K562 (cell line): Measurements from ENCODE around the gene CADM2. TPM values are rescaled to one million over a fixed set of nuclear protein-coding genes. Genes with fewer than 3 reads are reported as not detected.

Experiments used
- ATAC-seq: fragments of 200-7000 bp; cut with Tn5 transposase; 3 replicates; pipeline ENCODE4 v1.9.1; 2020; ENCODE audit warnings: moderate library complexity
- BruUV-seq: library from RNA; stranded (reverse); fragments of 400-500 nt; replicated peaks from 2 replicates; lab custom pipeline; 2021; lab: Mats Ljungman, UMichigan
- CTCF ChIA-PET: fragments of 300-600 bp; formaldehyde crosslinking; extraction: SDS; loops from one replicate; lab custom pipeline; 2021; ENCODE audit warnings: low intra/inter-chr PET ratio; lab: Yijun Ruan, JAX
- POLR2A ChIA-PET: fragments of 300-600, 350-650 bp; sonication (Branson Sonifier 250); formaldehyde crosslinking; extraction: SDS; loops from one replicate; lab custom pipeline; 2021; ENCODE audit warnings: antibody characterized with exemption, inconsistent platforms; lab: Yijun Ruan, JAX
- DNase-seq, 4 experiments: peaks; one replicate each; pipeline versions ENCODE4 v3.0.0 to v3.0.0-alpha.2; 2011 to 2018; ENCODE audit warnings: low spot score in 3 of 4, mixed read lengths in 3 of 4; ENCODE audit errors: extremely low read depth in 1 of 4
- FAIRE-seq: peaks from 2 replicates; lab custom pipeline; 2011; peaks lifted over from hg19 to GRCh38; lab: Jason Lieb, UNC
- H2AFZ ChIP-seq: 2 replicates; pipeline ENCODE4 v1.6.0; 2011; ENCODE audit warnings: low read depth, low read length, control low read depth, inconsistent platforms
- H3K27ac ChIP-seq: fragments of 200-600 bp; 3 replicates; pipeline ENCODE4 v1.8.0; 2011; ENCODE audit warnings: low read depth, mild to moderate bottlenecking, control low read depth, inconsistent platforms, low read length, moderate library complexity, mixed read lengths; ENCODE audit errors: extremely low read depth
- H3K27me3 ChIP-seq, 2 experiments: fragments of 300-600 bp in 1 of 2; 2 replicates in 1 of 2; 3 replicates in 1 of 2; pipeline versions ENCODE4 v1.6.0 to v1.8.0; 2011; ENCODE audit warnings: inconsistent platforms in 2 of 2, low read length in 2 of 2, mild to moderate bottlenecking in 1 of 2, mixed read lengths in 1 of 2, moderate library complexity in 1 of 2; ENCODE audit not compliant: control insufficient read depth in 2 of 2, insufficient read depth in 2 of 2
- H3K36me3 ChIP-seq: fragments of 300-600 bp; 3 replicates; pipeline ENCODE4 v1.8.0; 2011; ENCODE audit warnings: mild to moderate bottlenecking, low read length, inconsistent platforms; ENCODE audit not compliant: control insufficient read depth, insufficient read depth
- H3K4me1 ChIP-seq, 2 experiments: fragments of 200-600 bp in 1 of 2; replicated peaks in 1 of 2; 2 replicates in 1 of 2; 3 replicates in 1 of 2; pipeline versions ENCODE4 v1.5.1 to v1.8.0; 2011; ENCODE audit warnings: inconsistent platforms in 2 of 2, low read length in 2 of 2, mild to moderate bottlenecking in 1 of 2, mixed read lengths in 1 of 2, moderate library complexity in 1 of 2; ENCODE audit not compliant: control insufficient read depth in 2 of 2, insufficient read depth in 2 of 2
- H3K4me2 ChIP-seq: 2 replicates; pipeline ENCODE4 v1.6.1; 2011; ENCODE audit warnings: low read length, control low read depth, inconsistent platforms, mixed read lengths; ENCODE audit not compliant: insufficient read depth
- H3K4me3 ChIP-seq: fragments of 200-600 bp; sonication (generic), shearing (Covaris generic); 2 replicates; pipeline ENCODE4 v1.5.1; 2016; ENCODE audit warnings: control low read depth, inconsistent platforms
- H3K79me2 ChIP-seq: fragments of 200-600 bp; 3 replicates; pipeline ENCODE4 v1.8.0; 2011; ENCODE audit warnings: low read length, inconsistent platforms; ENCODE audit not compliant: control insufficient read depth, insufficient read depth
- H3K9ac ChIP-seq, 2 experiments: 2 replicates each; pipeline versions ENCODE4 v1.6.0 to v1.6.1; 2011; ENCODE audit warnings: low read depth in 2 of 2, low read length in 2 of 2, control low read depth in 1 of 2, inconsistent platforms in 1 of 2, mild to moderate bottlenecking in 1 of 2, mixed read lengths in 1 of 2; ENCODE audit not compliant: insufficient read depth in 1 of 2
- H3K9me1 ChIP-seq: one replicate; pipeline ENCODE4 v1.6.0; 2011; ENCODE audit warnings: inconsistent platforms, mild to moderate bottlenecking, low read length, moderate library complexity; ENCODE audit not compliant: control insufficient read depth, insufficient read depth
- H3K9me3 ChIP-seq: replicated peaks from 2 replicates; pipeline ENCODE4 v1.5.1; 2011; ENCODE audit warnings: low read depth, low read length, inconsistent platforms; ENCODE audit not compliant: control insufficient read depth, insufficient read depth
- H4K20me1 ChIP-seq: replicated peaks from 2 replicates; pipeline ENCODE4 v1.6.1; 2011; ENCODE audit warnings: low read length, inconsistent platforms, mixed read lengths; ENCODE audit not compliant: control insufficient read depth, insufficient read depth
- CHAMP1 ChIP-seq: fragments of 450-650 bp; IDR thresholded peaks from 2 replicates; pipeline ENCODE4 v1.6.1; 2016; ENCODE audit warnings: mild to moderate bottlenecking
- CTBP1 ChIP-seq: fragments of 450-650 bp; IDR thresholded peaks from 2 replicates; pipeline ENCODE4 v1.6.1; 2016; ENCODE audit warnings: borderline replicate concordance
- ETS2 ChIP-seq: IDR thresholded peaks from 2 replicates; pipeline ENCODE4 v1.6.1; 2016; ENCODE audit warnings: borderline replicate concordance, missing genetic modification characterization, mild to moderate bottlenecking, moderate library complexity, missing compliant biosample characterization; ENCODE audit not compliant: poor library complexity, severe bottlenecking
- MCM3 ChIP-seq: fragments of 450-650 bp; IDR thresholded peaks from 2 replicates; pipeline ENCODE4 v1.6.1; 2016
- NCOA6 ChIP-seq: fragments of 450-650 bp; IDR thresholded peaks from 2 replicates; pipeline ENCODE4 v1.6.1; 2017; ENCODE audit warnings: mild to moderate bottlenecking
- NFYB ChIP-seq: IDR thresholded peaks from 2 replicates; pipeline ENCODE4 v1.6.1; 2011; ENCODE audit warnings: mild to moderate bottlenecking, moderate library complexity; ENCODE audit not compliant: insufficient read length; ENCODE audit errors: extremely low read depth
- NONO ChIP-seq, 2 experiments: fragments of 200-400 bp in 1 of 2; fragments of 450-650 bp in 1 of 2; formaldehyde crosslinking in 1 of 2; IDR thresholded peaks; 2 replicates each; pipeline ENCODE4 v1.6.1; 2017; ENCODE audit warnings: low read depth in 2 of 2, mild to moderate bottlenecking in 2 of 2, moderate library complexity in 2 of 2, low read length in 1 of 2
- SMARCA4 ChIP-seq: fragments of 450-650 bp; IDR thresholded peaks from 2 replicates; pipeline ENCODE4 v1.6.1; 2016
- THRAP3 ChIP-seq: fragments of 450-650 bp; IDR thresholded peaks from 2 replicates; pipeline ENCODE4 v1.6.1; 2016; ENCODE audit warnings: mild to moderate bottlenecking, inconsistent platforms, borderline replicate concordance
- ZNF695 ChIP-seq: fragments of 450-650 bp; formaldehyde crosslinking; IDR thresholded peaks from 2 replicates; pipeline ENCODE4 v1.4.0; 2020; ENCODE audit warnings: mild to moderate bottlenecking, moderate library complexity
- WGBS: fragments of 100-300 bp; shearing (Covaris generic); methylation state at CpG from one replicate; pipeline ENCODE4 v1.1.6; 2016; ENCODE audit warnings: low coverage, mixed read lengths; ENCODE audit not compliant: insufficient coverage; ENCODE audit errors: missing lambda C conversion rate; 5-methylcytosine and 5-hydroxymethylcytosine counted together
- in situ Hi-C: fragments of 300-500 bp; cut with MboI; formaldehyde crosslinking; loops from 4 replicates; pipeline ENCODE4 v1.15.0; 2018; ENCODE audit warnings: inconsistent platforms, mixed read lengths
- intact Hi-C: fragments of 100-400 bp; cut with micrococcal nuclease; formaldehyde crosslinking; loops from 2 replicates; pipeline ENCODE4 v1.14.2; 2022
- polyA plus RNA-seq, 8 experiments: library from polyadenylated mRNA; depleted of rRNA in 4 of 8; stranded (reverse) in 5 of 8; unstranded in 3 of 8; fragments of >200 nt; fragmentation: Nextera tagmentation in 2 of 8; fragmentation: Illumina TruSeq in 1 of 8; extraction: Ambion mirVana in 2 of 8; extraction: Trizol in 1 of 8; gene quantifications; 2 replicates each; pipeline versions ENCODE4 v1.2.1 to v1.2.3, GENCODE V29; 2011 to 2014; ENCODE audit warnings: inconsistent platforms in 1 of 8, missing spikeins in 1 of 8
- total RNA-seq, 7 experiments: library from RNA; depleted of rRNA in 6 of 7; stranded (reverse); fragments of >200 nt in 6 of 7; fragmentation: Illumina TruSeq in 2 of 7; extraction: Trizol in 2 of 7; gene quantifications; 2 replicates each; pipeline versions ENCODE4 v1.2.1 to v1.2.3, GENCODE V29; 2011 to 2021; ENCODE audit warnings: low replicate concordance in 1 of 7
- TF ChIP-seq, protein P1 (sequence below): fragments of 450-650 bp; IDR thresholded peaks from 2 replicates; pipeline ENCODE4 v1.6.1; 2017; ENCODE audit warnings: antibody characterized with exemption, mild to moderate bottlenecking
- TF ChIP-seq, protein P2 (sequence below): IDR thresholded peaks from 2 replicates; pipeline ENCODE4 v1.6.1; 2016; ENCODE audit warnings: missing genetic modification characterization, missing compliant biosample characterization
- TF ChIP-seq, protein P3 (sequence below): fragments of 450-650 bp; IDR thresholded peaks from 2 replicates; pipeline ENCODE4 v1.6.1; 2016

The CADM2 gene
- total and polyA plus RNA-seq, 9 of the 15 experiments (the other 6 are each of a cell fraction or from before 2014, with no cell fraction given) = 0.11 to 3.2 (median 0.95) TPM

- no peak for TF ChIP-seq NONO (IDR thresholded peaks at IDR 0.05; ENCODE audit: low read depth in 2 of 2, low read length in 1 of 2)
- TF ChIP-seq, all 486 proteins: peak for 0
Observed at GRCh38 chr3:85626662-85627061, 667.9 kb downstream of the CADM2 start (continued).

DNA sequence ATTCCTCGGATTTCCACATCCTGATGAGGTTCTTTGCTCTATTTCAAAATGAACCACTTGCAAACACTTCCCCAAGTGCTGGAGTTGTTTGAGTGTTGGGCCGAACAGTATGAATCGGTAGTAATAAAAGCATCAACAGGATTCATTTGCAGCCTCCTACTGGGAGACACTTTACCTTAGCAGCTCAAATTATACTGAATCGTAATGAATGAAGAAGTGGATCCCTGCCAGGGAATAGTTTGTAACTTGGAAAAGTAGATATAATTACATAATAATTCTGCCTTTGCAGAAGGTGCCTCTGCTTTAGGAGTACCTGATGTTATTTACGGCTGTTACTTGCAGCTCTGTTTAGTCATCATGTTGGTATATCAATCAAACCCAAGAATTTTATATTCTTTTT is 669.1 kb downstream of the CADM2 start:
- H3K4me2 ChIP-seq = no peak overlapping the region
- H4K20me1 ChIP-seq = no peaks in the 10 kb centered on the region
- no peak overlapping the region for H3K4me3 ChIP-seq
- 7% methylated on average over 5 of the region's 5 CpGs for WGBS
- H3K9ac ChIP-seq = no peak overlapping the region
- no peaks in the 10 kb centered on the region for H3K79me2 ChIP-seq
- H3K36me3 ChIP-seq = no peaks in the 10 kb centered on the region
- ChIA-PET CTCF (no interaction called here), POLR2A (no interaction called here)
- no peaks in the 10 kb centered on the region for H3K4me1 ChIP-seq
- DNase-seq (no peak), FAIRE-seq (no peak), ATAC-seq (no peak)
- no peaks in the 10 kb centered on the region for H3K9me1 ChIP-seq
- in situ Hi-C loops (no loop called here), intact Hi-C loops (no loop called here)
- BruUV-seq = no TSS peak
- H3K27ac ChIP-seq = no peak overlapping the region
- H2AFZ ChIP-seq = no peak overlapping the region
- H3K27me3 ChIP-seq = no peaks in the 10 kb centered on the region
- no peaks in the 10 kb centered on the region for H3K9me3 ChIP-seq
- TF ChIP-seq, protein P1, sequence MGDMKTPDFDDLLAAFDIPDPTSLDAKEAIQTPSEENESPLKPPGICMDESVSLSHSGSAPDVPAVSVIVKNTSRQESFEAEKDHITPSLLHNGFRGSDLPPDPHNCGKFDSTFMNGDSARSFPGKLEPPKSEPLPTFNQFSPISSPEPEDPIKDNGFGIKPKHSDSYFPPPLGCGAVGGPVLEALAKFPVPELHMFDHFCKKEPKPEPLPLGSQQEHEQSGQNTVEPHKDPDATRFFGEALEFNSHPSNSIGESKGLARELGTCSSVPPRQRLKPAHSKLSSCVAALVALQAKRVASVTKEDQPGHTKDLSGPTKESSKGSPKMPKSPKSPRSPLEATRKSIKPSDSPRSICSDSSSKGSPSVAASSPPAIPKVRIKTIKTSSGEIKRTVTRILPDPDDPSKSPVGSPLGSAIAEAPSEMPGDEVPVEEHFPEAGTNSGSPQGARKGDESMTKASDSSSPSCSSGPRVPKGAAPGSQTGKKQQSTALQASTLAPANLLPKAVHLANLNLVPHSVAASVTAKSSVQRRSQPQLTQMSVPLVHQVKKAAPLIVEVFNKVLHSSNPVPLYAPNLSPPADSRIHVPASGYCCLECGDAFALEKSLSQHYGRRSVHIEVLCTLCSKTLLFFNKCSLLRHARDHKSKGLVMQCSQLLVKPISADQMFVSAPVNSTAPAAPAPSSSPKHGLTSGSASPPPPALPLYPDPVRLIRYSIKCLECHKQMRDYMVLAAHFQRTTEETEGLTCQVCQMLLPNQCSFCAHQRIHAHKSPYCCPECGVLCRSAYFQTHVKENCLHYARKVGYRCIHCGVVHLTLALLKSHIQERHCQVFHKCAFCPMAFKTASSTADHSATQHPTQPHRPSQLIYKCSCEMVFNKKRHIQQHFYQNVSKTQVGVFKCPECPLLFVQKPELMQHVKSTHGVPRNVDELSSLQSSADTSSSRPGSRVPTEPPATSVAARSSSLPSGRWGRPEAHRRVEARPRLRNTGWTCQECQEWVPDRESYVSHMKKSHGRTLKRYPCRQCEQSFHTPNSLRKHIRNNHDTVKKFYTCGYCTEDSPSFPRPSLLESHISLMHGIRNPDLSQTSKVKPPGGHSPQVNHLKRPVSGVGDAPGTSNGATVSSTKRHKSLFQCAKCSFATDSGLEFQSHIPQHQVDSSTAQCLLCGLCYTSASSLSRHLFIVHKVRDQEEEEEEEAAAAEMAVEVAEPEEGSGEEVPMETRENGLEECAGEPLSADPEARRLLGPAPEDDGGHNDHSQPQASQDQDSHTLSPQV = no peak
- no peak for TF ChIP-seq NFYB
- no peak for TF ChIP-seq ZNF695 (CRISPR knock-in tag)
- TF ChIP-seq, protein P2, sequence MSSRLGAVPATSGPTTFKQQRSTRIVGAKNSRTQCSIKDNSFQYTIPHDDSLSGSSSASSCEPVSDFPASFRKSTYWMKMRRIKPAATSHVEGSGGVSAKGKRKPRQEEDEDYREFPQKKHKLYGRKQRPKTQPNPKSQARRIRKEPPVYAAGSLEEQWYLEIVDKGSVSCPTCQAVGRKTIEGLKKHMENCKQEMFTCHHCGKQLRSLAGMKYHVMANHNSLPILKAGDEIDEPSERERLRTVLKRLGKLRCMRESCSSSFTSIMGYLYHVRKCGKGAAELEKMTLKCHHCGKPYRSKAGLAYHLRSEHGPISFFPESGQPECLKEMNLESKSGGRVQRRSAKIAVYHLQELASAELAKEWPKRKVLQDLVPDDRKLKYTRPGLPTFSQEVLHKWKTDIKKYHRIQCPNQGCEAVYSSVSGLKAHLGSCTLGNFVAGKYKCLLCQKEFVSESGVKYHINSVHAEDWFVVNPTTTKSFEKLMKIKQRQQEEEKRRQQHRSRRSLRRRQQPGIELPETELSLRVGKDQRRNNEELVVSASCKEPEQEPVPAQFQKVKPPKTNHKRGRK = no peak
- TF ChIP-seq SMARCA4 = no peak
- no peak for TF ChIP-seq THRAP3
- TF ChIP-seq CTBP1 = no peak
- no peak for TF ChIP-seq NCOA6
- TF ChIP-seq, protein P3, sequence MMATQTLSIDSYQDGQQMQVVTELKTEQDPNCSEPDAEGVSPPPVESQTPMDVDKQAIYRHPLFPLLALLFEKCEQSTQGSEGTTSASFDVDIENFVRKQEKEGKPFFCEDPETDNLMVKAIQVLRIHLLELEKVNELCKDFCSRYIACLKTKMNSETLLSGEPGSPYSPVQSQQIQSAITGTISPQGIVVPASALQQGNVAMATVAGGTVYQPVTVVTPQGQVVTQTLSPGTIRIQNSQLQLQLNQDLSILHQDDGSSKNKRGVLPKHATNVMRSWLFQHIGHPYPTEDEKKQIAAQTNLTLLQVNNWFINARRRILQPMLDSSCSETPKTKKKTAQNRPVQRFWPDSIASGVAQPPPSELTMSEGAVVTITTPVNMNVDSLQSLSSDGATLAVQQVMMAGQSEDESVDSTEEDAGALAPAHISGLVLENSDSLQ = no peak
- no peak for TF ChIP-seq MCM3
- no peak for TF ChIP-seq ETS2 (tag)
- no peak for TF ChIP-seq CHAMP1
